Large intestine (tissue), 3 donors: Measurements from ENCODE around the gene CLIP3. TPM values are rescaled to one million over a fixed set of nuclear protein-coding genes. Genes with fewer than 3 reads are reported as not detected.

ENCODE experiments used
- DNase-seq, 2 donors: peaks; one replicate each; pipeline versions ENCODE4 v3.0.0 to v3.0.0-alpha.2; 2013
- H3K27ac ChIP-seq: one replicate; pipeline ENCODE4 v1.5.1; 2013; ENCODE audit warnings: low read length
- H3K27me3 ChIP-seq: 2 replicates; pipeline ENCODE4 v1.6.1; 2013; ENCODE audit warnings: low read length; ENCODE audit not compliant: control insufficient read depth, insufficient read depth
- H3K36me3 ChIP-seq: 2 replicates; pipeline ENCODE4 v1.6.1; 2013; ENCODE audit warnings: low read length; ENCODE audit not compliant: control insufficient read depth, insufficient read depth
- H3K4me1 ChIP-seq: one replicate; pipeline ENCODE4 v1.6.1; 2013; ENCODE audit warnings: low read length; ENCODE audit not compliant: control insufficient read depth, insufficient read depth
- H3K4me3 ChIP-seq: one replicate; pipeline ENCODE4 v1.5.1; 2013; ENCODE audit warnings: low read length
- H3K9me3 ChIP-seq: one replicate; pipeline ENCODE4 v1.6.1; 2013; ENCODE audit warnings: mild to moderate bottlenecking, low read depth, low read length, moderate library complexity; ENCODE audit not compliant: control insufficient read depth
- WGBS: methylation state at CpG from one replicate; pipeline ENCODE4 v1.1.5; 2013; ENCODE audit warnings: low lambda C conversion rate; ENCODE audit not compliant: insufficient coverage; 5-methylcytosine and 5-hydroxymethylcytosine counted together
- polyA plus RNA-seq: library from polyadenylated mRNA; unstranded; fragments of 120-200 nt; gene quantifications from one replicate; pipeline ENCODE4 v1.2.1, GENCODE V29; 2013

Gene CLIP3
- polyA plus RNA-seq, 1 donor, result 21.5 TPM

- no peak for DNase-seq
- H3K9me3 ChIP-seq, result no peaks in the 10 kb centered on the region
- H3K4me3 ChIP-seq, result no peak overlapping the region
- no peaks in the 10 kb centered on the region for H3K36me3 ChIP-seq
- no CpG with 5 or more reads among the region's 5 CpGs for WGBS
- no peaks in the 10 kb centered on the region for H3K4me1 ChIP-seq
- no peak overlapping the region for H3K27ac ChIP-seq
- H3K27me3 ChIP-seq, result peaks cover 8% of the 10 kb centered on the region
Observed at GRCh38 chr19:35978271-35978670, 54.4 kb downstream of the CLIP3 start.

- Histone ChIP-seq H3K4me1 (no peaks in the 10 kb centered on the region), H3K27ac (no peak overlapping the region), H3K4me3 (no peak overlapping the region), H3K36me3 (no peaks in the 10 kb centered on the region), H3K27me3 (peaks cover 8% of the 10 kb centered on the region), H3K9me3 (no peaks in the 10 kb centered on the region)
- no peak for DNase-seq
- 92% methylated on average over 3 of the region's 14 CpGs for WGBS
Observed at GRCh38 chr19:35977446-35978222, 55.0 kb downstream of the CLIP3 start.

GRCh38 chr19:35975608-35976214 is 57.0 kb downstream of the CLIP3 start:
- 20% methylated on average over 1 of the region's 5 CpGs for WGBS

GRCh38 chr19:35973487-35973886 is 59.2 kb downstream of the CLIP3 start:
- no peak overlapping the region for H3K27ac ChIP-seq
- H3K27me3 ChIP-seq, result peaks cover 3% of the 10 kb centered on the region
- peak in 1 of 2 donors; percentile 30 for DNase-seq
- no CpG with 5 or more reads among the region's 8 CpGs for WGBS
- no peaks in the 10 kb centered on the region for H3K36me3 ChIP-seq
- no peaks in the 10 kb centered on the region for H3K4me1 ChIP-seq
- no peaks in the 10 kb centered on the region for H3K9me3 ChIP-seq
- no peak overlapping the region for H3K4me3 ChIP-seq

More at GRCh38 chr19:35975608-35976214, 57.0 kb downstream of the CLIP3 start:
- no peaks in the 10 kb centered on the region for H3K9me3 ChIP-seq
- DNase-seq, result no peak
- H3K27me3 ChIP-seq, result peaks cover 8% of the 10 kb centered on the region
- no peaks in the 10 kb centered on the region for H3K36me3 ChIP-seq
- H3K4me3 ChIP-seq, result no peak overlapping the region
- no peak overlapping the region for H3K27ac ChIP-seq
- no peaks in the 10 kb centered on the region for H3K4me1 ChIP-seq

GRCh38 chr19:35966771-35967170 is 65.9 kb downstream of the CLIP3 start:
- no CpG with 5 or more reads among the region's 3 CpGs for WGBS
- H3K36me3 ChIP-seq, result no peaks in the 10 kb centered on the region
- DNase-seq, result no peak
- H3K4me3 ChIP-seq, result no peak overlapping the region
- H3K27me3 ChIP-seq, result no peaks in the 10 kb centered on the region
- H3K27ac ChIP-seq, result no peak overlapping the region
- no peaks in the 10 kb centered on the region for H3K9me3 ChIP-seq
- no peaks in the 10 kb centered on the region for H3K4me1 ChIP-seq

Other genes starting within 250 kb of the CLIP3 start
- 1.9 TPM for gene PRODH2, start 220.0 kb downstream of the CLIP3 start, polyA plus RNA-seq
- gene NPHS1, start 180.4 kb downstream of the CLIP3 start, polyA plus RNA-seq, result 3.2 TPM
- 1.8 TPM for gene KIRREL2, start 176.0 kb downstream of the CLIP3 start, polyA plus RNA-seq
- gene APLP1, start 164.3 kb downstream of the CLIP3 start, polyA plus RNA-seq, result 32.7 TPM
- gene NFKBID, start 132.3 kb downstream of the CLIP3 start, polyA plus RNA-seq, result 7.7 TPM
- 11.1 TPM for gene HCST, start 130.3 kb downstream of the CLIP3 start, polyA plus RNA-seq
- gene TYROBP, start 124.6 kb downstream of the CLIP3 start, polyA plus RNA-seq, result 41.8 TPM
- 10.7 TPM for gene LRFN3, start 96.5 kb downstream of the CLIP3 start, polyA plus RNA-seq
- 23.4 TPM for gene SDHAF1, start 37.7 kb downstream of the CLIP3 start, polyA plus RNA-seq
- 9.8 TPM for gene SYNE4, start 24.1 kb downstream of the CLIP3 start, polyA plus RNA-seq
- gene ALKBH6, start 18.7 kb downstream of the CLIP3 start, polyA plus RNA-seq, result 13.8 TPM
- gene THAP8, start 21.4 kb upstream of the CLIP3 start, polyA plus RNA-seq, result 9.1 TPM
- 2.6 TPM for gene WDR62, start 22.0 kb upstream of the CLIP3 start, polyA plus RNA-seq
- gene OVOL3, start 78.3 kb upstream of the CLIP3 start, polyA plus RNA-seq, result 0.09 TPM
- gene POLR2I, start 82.0 kb upstream of the CLIP3 start, polyA plus RNA-seq, result 47.5 TPM
- 95.3 TPM for gene TBCB, start 82.6 kb upstream of the CLIP3 start, polyA plus RNA-seq
- gene CAPNS1, start 107.2 kb upstream of the CLIP3 start, polyA plus RNA-seq, result 516 TPM
- gene COX7A1, start 119.6 kb upstream of the CLIP3 start, polyA plus RNA-seq, result 11.5 TPM
- gene ZNF565, start 181.8 kb upstream of the CLIP3 start, polyA plus RNA-seq, result 5.3 TPM
- 71.8 TPM for gene ZNF146, start 182.2 kb upstream of the CLIP3 start, polyA plus RNA-seq